Hepatocyte (in vitro differentiated cells): Measurements from ENCODE around the gene LRMDA. TPM values are rescaled to one million over a fixed set of nuclear protein-coding genes. Genes with fewer than 3 reads are reported as not detected.
A peak's percentile ranks its signal among the peaks of the same experiment; 100 is the strongest.

ENCODE experiments used
- DNase-seq: peaks from one replicate; pipeline ENCODE4 v3.0.0-alpha.2; 2016; ENCODE audit warnings: low spot score
- H2AFZ ChIP-seq: fragments of 200-600 bp; sonication (generic); 2 replicates; pipeline ENCODE4 v1.6.0; 2016; ENCODE audit warnings: antibody characterized with exemption, mild to moderate bottlenecking
- H3K27ac ChIP-seq: fragments of 200-600 bp; sonication (generic); 2 replicates; pipeline ENCODE4 v1.5.1; 2016; ENCODE audit warnings: mild to moderate bottlenecking
- H3K27me3 ChIP-seq: fragments of 200-600 bp; sonication (generic); 2 replicates; pipeline ENCODE4 v1.6.1; 2016
- H3K36me3 ChIP-seq: fragments of 200-600 bp; sonication (generic); replicated peaks from 2 replicates; pipeline ENCODE4 v1.5.1; 2016; ENCODE audit warnings: low read depth; ENCODE audit not compliant: insufficient read depth
- H3K4me1 ChIP-seq: fragments of 200-600 bp; sonication (generic); 2 replicates; pipeline ENCODE4 v1.5.1; 2016; ENCODE audit warnings: mild to moderate bottlenecking, moderate library complexity; ENCODE audit not compliant: insufficient read depth
- H3K4me2 ChIP-seq: fragments of 200-600 bp; sonication (generic); 2 replicates; pipeline ENCODE4 v1.6.0; 2016
- H3K4me3 ChIP-seq: fragments of 200-600 bp; sonication (generic); 2 replicates; pipeline ENCODE4 v1.5.1; 2016; ENCODE audit warnings: mild to moderate bottlenecking
- H3K79me2 ChIP-seq: fragments of 200-600 bp; sonication (generic); 2 replicates; pipeline ENCODE4 v1.6.0; 2017; ENCODE audit warnings: mild to moderate bottlenecking
- H3K9me2 ChIP-seq: fragments of 200-600 bp; sonication (generic); replicated peaks from 2 replicates; pipeline ENCODE4 v1.6.0; 2017; ENCODE audit warnings: mild to moderate bottlenecking; ENCODE audit not compliant: insufficient read depth
- H3K9me3 ChIP-seq: fragments of 200-600 bp; sonication (generic); 2 replicates; pipeline ENCODE4 v1.5.1; 2016; ENCODE audit warnings: low read depth, mild to moderate bottlenecking
- H4K20me1 ChIP-seq: fragments of 200-600 bp; sonication (generic); 2 replicates; pipeline ENCODE4 v1.6.0; 2016; ENCODE audit warnings: mild to moderate bottlenecking; ENCODE audit not compliant: insufficient read depth, poor library complexity, severe bottlenecking
- EZH2 ChIP-seq: fragments of 200-600 bp; sonication (generic); IDR thresholded peaks from 2 replicates; pipeline ENCODE4 v1.6.1; 2016; ENCODE audit warnings: antibody characterized with exemption, mild to moderate bottlenecking, borderline replicate concordance
- EZH2phosphoT487 ChIP-seq: fragments of 200-600 bp; sonication (generic); IDR thresholded peaks from one replicate; pipeline ENCODE4 v1.6.1; 2018; ENCODE audit warnings: antibody characterized with exemption, mild to moderate bottlenecking, low read depth, moderate library complexity; ENCODE audit not compliant: unreplicated experiment, severe bottlenecking
- WGBS: methylation state at CpG from one replicate; pipeline ENCODE4 v1.1.6; 2016; ENCODE audit warnings: low lambda C conversion rate; ENCODE audit errors: missing lambda C conversion rate; 5-methylcytosine and 5-hydroxymethylcytosine counted together
- polyA plus RNA-seq: library from polyadenylated mRNA; unstranded; fragments of >200 nt; fragmentation: Nextera tagmentation; extraction: Ambion mirVana; gene quantifications from 2 replicates; pipeline ENCODE4 v1.2.1, GENCODE V29; 2016
- total RNA-seq: library from RNA; depleted of rRNA; stranded (reverse); fragments of >200 nt; gene quantifications from 2 replicates; pipeline ENCODE4 v1.2.3, GENCODE V29; 2014
- TF ChIP-seq, protein P1 (sequence below): fragments of 200-600 bp; sonication (generic); IDR thresholded peaks from 2 replicates; pipeline ENCODE4 v1.5.1; 2016; ENCODE audit warnings: antibody characterized with exemption, mild to moderate bottlenecking; ENCODE audit not compliant: poor library complexity

Gene LRMDA
- total and polyA plus RNA-seq, 2 experiments from 2014 or later = 5.6 to 15.7 TPM

DNA sequence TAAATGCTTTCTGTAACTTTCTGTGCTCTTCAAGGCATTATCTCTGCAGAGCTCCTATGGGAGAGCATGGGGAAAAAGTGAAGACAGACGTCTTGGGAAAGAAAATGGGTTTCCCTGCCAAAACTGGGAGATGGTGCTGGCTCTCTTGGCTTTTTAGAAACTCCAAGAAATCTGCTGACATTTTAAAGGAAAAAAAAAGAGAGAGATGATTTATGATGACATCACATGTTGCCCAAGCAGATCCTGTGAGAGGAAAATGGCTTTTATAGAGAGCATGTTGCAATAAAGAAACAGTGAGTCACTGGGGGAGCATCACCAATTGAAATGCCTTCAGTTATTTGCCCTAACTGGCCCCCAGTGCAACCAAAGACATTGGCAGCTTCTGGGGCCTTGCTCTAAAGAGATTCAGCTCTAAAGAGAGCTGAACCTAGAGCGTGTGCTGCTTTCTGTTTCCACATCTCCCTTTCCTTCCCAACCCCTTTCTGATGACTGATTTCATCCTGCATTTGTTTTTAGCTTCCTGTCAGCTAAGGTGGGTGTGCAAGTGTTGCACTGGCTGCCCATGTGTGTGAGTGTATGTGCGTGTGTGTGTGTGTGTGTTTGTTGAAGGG lies 37.7 kb downstream of the LRMDA start:
- H3K4me2 ChIP-seq = no peak overlapping the region
- 59% methylated on average over 3 of the region's 3 CpGs for WGBS

DNA sequence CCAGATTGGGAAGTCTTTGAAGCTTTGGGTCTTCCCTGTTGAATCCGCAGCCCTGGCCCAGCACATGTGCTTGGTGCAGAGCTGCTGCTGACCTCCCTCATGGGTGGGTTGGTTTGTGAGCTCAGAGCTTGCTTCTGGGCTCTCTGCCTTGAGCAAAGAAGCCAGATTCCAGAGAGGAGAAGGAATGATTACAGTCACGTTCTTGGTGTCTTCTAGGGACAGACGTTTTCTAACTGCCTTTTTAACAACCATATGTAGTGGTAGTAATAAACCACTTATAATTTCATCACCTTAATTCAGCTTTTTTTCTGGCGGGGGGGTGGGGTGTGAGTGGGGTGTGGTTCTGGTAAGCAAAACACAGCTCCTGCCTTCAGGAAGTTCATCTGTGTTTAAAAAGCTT lies 39.5 kb downstream of the LRMDA start:
- H4K20me1 ChIP-seq = no peaks in the 10 kb centered on the region
- no peaks in the 10 kb centered on the region for H3K9me2 ChIP-seq
- H3K9me3 ChIP-seq = no peaks in the 10 kb centered on the region
- H3K27ac ChIP-seq = no peak overlapping the region
- no peaks in the 10 kb centered on the region for H3K79me2 ChIP-seq
- H2AFZ ChIP-seq = no peak overlapping the region
- no peak for DNase-seq
- H3K27me3 ChIP-seq = no peaks in the 10 kb centered on the region
- 80% methylated on average over 4 of the region's 4 CpGs for WGBS
- H3K4me3 ChIP-seq = no peak overlapping the region
- H3K4me2 ChIP-seq = no peak overlapping the region
- peaks cover 14% of the 10 kb centered on the region for H3K4me1 ChIP-seq
- TF ChIP-seq EZH2phosphoT487 (no peak), EZH2 (no peak)
- TF ChIP-seq, protein P1, sequence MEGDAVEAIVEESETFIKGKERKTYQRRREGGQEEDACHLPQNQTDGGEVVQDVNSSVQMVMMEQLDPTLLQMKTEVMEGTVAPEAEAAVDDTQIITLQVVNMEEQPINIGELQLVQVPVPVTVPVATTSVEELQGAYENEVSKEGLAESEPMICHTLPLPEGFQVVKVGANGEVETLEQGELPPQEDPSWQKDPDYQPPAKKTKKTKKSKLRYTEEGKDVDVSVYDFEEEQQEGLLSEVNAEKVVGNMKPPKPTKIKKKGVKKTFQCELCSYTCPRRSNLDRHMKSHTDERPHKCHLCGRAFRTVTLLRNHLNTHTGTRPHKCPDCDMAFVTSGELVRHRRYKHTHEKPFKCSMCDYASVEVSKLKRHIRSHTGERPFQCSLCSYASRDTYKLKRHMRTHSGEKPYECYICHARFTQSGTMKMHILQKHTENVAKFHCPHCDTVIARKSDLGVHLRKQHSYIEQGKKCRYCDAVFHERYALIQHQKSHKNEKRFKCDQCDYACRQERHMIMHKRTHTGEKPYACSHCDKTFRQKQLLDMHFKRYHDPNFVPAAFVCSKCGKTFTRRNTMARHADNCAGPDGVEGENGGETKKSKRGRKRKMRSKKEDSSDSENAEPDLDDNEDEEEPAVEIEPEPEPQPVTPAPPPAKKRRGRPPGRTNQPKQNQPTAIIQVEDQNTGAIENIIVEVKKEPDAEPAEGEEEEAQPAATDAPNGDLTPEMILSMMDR = no peak
- H3K36me3 ChIP-seq = no peaks in the 10 kb centered on the region

More for the DNA sequence above, 37.7 kb downstream of the LRMDA start:
- Histone ChIP-seq H3K79me2 (no peaks in the 10 kb centered on the region), H3K36me3 (no peaks in the 10 kb centered on the region), H3K27ac (peak overlapping the region; percentile 64), H4K20me1 (no peaks in the 10 kb centered on the region), H3K9me3 (no peaks in the 10 kb centered on the region), H3K27me3 (no peaks in the 10 kb centered on the region), H2AFZ (no peak overlapping the region), H3K9me2 (no peaks in the 10 kb centered on the region), H3K4me1 (peaks cover 27% of the 10 kb centered on the region), H3K4me3 (no peak overlapping the region)
- DNase-seq = peak; percentile 74
- TF ChIP-seq EZH2phosphoT487 = no peak
- no peak for TF ChIP-seq EZH2
- TF ChIP-seq, protein P1 = no peak

DNA sequence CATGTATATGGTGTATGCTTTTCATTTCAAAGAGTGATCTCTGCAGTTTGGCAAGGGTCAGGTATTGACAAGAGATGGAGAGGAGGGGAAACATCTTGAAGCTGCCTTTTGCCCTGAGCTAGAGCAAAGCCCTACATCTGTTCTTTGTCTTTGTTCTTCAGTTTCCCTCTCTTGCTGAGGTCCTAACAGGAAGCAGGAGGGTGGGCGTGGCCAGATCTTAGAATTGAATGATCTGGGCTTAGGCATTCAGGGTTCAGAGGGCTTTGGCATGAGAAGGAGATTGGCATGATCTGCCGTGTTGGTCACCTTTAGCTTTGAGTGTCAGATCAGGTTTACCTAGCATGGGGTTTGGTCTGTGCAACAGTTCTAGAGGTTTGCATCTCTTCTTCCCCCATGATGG lies 41.3 kb downstream of the LRMDA start:
- DNase-seq = no peak
- no peak overlapping the region for H3K4me2 ChIP-seq
- TF ChIP-seq EZH2phosphoT487 (no peak), EZH2 (no peak)
- TF ChIP-seq, protein P1 = no peak

DNA sequence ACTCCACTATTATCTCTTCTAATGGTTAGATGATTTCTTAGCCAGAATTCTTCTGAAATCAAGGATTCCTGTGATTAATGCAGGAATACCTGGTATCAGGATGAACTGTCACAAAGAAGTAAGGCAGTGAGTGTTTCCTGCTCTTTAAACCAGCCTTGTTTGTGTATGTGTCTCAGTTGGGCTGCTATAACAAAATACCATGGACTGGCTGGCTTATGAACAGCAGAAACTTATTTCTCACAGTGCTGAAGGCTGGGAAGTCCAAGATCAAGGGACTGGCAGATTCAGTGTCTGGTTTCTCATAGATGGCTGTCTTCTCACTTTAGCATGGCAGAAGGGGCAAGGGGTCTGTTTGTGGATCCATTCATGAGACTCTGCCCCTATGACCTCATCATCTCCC lies 42.7 kb downstream of the LRMDA start:
- H3K4me2 ChIP-seq = no peak overlapping the region
- no peak overlapping the region for H3K4me3 ChIP-seq
- no peaks in the 10 kb centered on the region for H3K36me3 ChIP-seq
- no peak for DNase-seq
- TF ChIP-seq, protein P1 = no peak
- TF ChIP-seq EZH2phosphoT487 (no peak), EZH2 (no peak)
- H3K27ac ChIP-seq = no peak overlapping the region
- peaks cover 7% of the 10 kb centered on the region for H3K4me1 ChIP-seq
- H3K27me3 ChIP-seq = no peaks in the 10 kb centered on the region
- H2AFZ ChIP-seq = no peak overlapping the region
- no peaks in the 10 kb centered on the region for H3K9me3 ChIP-seq
- no peaks in the 10 kb centered on the region for H3K9me2 ChIP-seq
- no peaks in the 10 kb centered on the region for H4K20me1 ChIP-seq
- H3K79me2 ChIP-seq = no peaks in the 10 kb centered on the region

More for the DNA sequence above, 41.3 kb downstream of the LRMDA start:
- no peaks in the 10 kb centered on the region for H3K36me3 ChIP-seq
- no peak overlapping the region for H3K27ac ChIP-seq
- H3K79me2 ChIP-seq = no peaks in the 10 kb centered on the region
- no peaks in the 10 kb centered on the region for H3K9me3 ChIP-seq
- H3K4me1 ChIP-seq = peaks cover 14% of the 10 kb centered on the region
- no peaks in the 10 kb centered on the region for H3K27me3 ChIP-seq
- no peaks in the 10 kb centered on the region for H4K20me1 ChIP-seq
- no peak overlapping the region for H2AFZ ChIP-seq
- H3K4me3 ChIP-seq = no peak overlapping the region
- H3K9me2 ChIP-seq = no peaks in the 10 kb centered on the region
- 91% methylated on average over 2 of the region's 2 CpGs for WGBS
